Motor neuron (in vitro differentiated cells): ENCODE data around the gene PLCB1. TPM values are rescaled to one million over a fixed set of nuclear protein-coding genes. Genes with fewer than 3 reads are reported as not detected.

Experiments used
- ATAC-seq, 8 experiments: fragments of 200-7000 bp; cut with Tn5 transposase; replicated peaks in 6 of 8; 2 replicates each; pipeline ENCODE4 v1.8.0; 2021; ENCODE audit warnings: mild to moderate bottlenecking in 8 of 8, moderate library complexity in 8 of 8
- H3K27ac ChIP-seq, 2 donors: fragments of 250-450 bp; sonication (Bioruptor Pico); 2 replicates each; pipeline ENCODE4 v1.9.0; 2021; ENCODE audit warnings: antibody characterized with exemption in 2 of 2, mild to moderate bottlenecking in 2 of 2, moderate library complexity in 1 of 2
- H3K4me1 ChIP-seq, 2 donors: fragments of 250-450 bp; sonication (Bioruptor Pico); replicated peaks in 1 of 2; 2 replicates each; pipeline ENCODE4 v1.6.1; 2021; ENCODE audit warnings: antibody characterized with exemption in 2 of 2, mild to moderate bottlenecking in 2 of 2, moderate library complexity in 1 of 2
- H3K4me3 ChIP-seq, 5 donors: fragments of 250-450 bp; sonication (Bioruptor Pico); 2 replicates each; pipeline ENCODE4 v1.9.0; 2021; ENCODE audit warnings: antibody characterized with exemption in 5 of 5, mild to moderate bottlenecking in 5 of 5, moderate library complexity in 4 of 5
- WGBS, 10 experiments: fragments of 450-650 bp; shearing (Covaris generic); methylation state at CpG; one replicate each; pipeline ENCODE4 v1.0.0; 2022; 5-methylcytosine and 5-hydroxymethylcytosine counted together
- in situ Hi-C, 9 experiments: fragments of 400-800 bp; cut with MboI; loops; one replicate each; pipeline ENCODE4 v1.15.0; 2021; ENCODE audit warnings: low sequenced_read_pairs in 9 of 9, low pct_unique_long_range_greater_than_20kb in 2 of 9; ENCODE audit not compliant: unreplicated experiment in 9 of 9
- total RNA-seq, 8 experiments: library from RNA; unstranded; fragments of 300-600 nt; gene quantifications; 2 replicates each; pipeline versions ENCODE4 v1.2.3 to v1.2.4, GENCODE V29; 2022

Gene PLCB1
- total RNA-seq, 8 experiments from 2014 or later, result 7.7 to 65.5 (median 36.2) TPM

GRCh38 chr20:8853805-8854338, 721.8 kb downstream of the PLCB1 start:
- no peak overlapping the region for H3K27ac ChIP-seq
- peaks cover 0 to 6% of the 10 kb centered on the region in 2 donors for H3K4me1 ChIP-seq
- in situ Hi-C loops, result loop anchor here in 2 of 9 experiments (25.0 kb wide), 3 partner anchors 208 to 508 kb away; partner anchors contain the start of gene PLCB4 (in 2 of the 2)
- 0 to 25% (median 13%) methylated on average over 1 to 5 of the region's 6 CpGs; no CpG with 5 or more reads in 2 of the 10 experiments for WGBS, 10 experiments
- ATAC-seq, result peak; percentile 86 to 98 (median 94)
- no peak overlapping the region for H3K4me3 ChIP-seq

- Histone ChIP-seq H3K4me3 (no peak overlapping the region), H3K4me1 (peaks cover 0 to 6% of the 10 kb centered on the region in 2 donors), H3K27ac (no peak overlapping the region)
- peak in 2 of 8 experiments; percentile 12 to 14 for ATAC-seq
- in situ Hi-C loops, result loop anchor here in 2 of 9 experiments (25.0 kb wide), 3 partner anchors 208 to 508 kb away; partner anchors contain the start of gene PLCB4 (in 2 of the 2)
- 11 to 88% (median 73%) methylated on average over 3 to 12 of the region's 12 CpGs for WGBS, 10 experiments
These were observed 722.5 kb downstream of the PLCB1 start for GRCh38 chr20:8854571-8854970.

GRCh38 chr20:8855315-8855714, 723.2 kb downstream of the PLCB1 start:
- no peak overlapping the region for H3K27ac ChIP-seq

GRCh38 chr20:8856668-8857067, 724.6 kb downstream of the PLCB1 start:
- H3K4me1 ChIP-seq, result peaks cover 0 to 6% of the 10 kb centered on the region in 2 donors
- WGBS, 10 experiments, result 100% methylated on average over 1 of the region's 1 CpG; no CpG with 5 or more reads in 4 of the 10 experiments
- H3K4me3 ChIP-seq, result no peak overlapping the region
- in situ Hi-C loops, result loop anchor here in 2 of 9 experiments (25.0 kb wide), 3 partner anchors 206 to 506 kb away; partner anchors contain the start of gene PLCB4 (in 2 of the 2)
- ATAC-seq, result no peak
- no peak overlapping the region for H3K27ac ChIP-seq

More at GRCh38 chr20:8855315-8855714, 723.2 kb downstream of the PLCB1 start:
- no peak for ATAC-seq
- H3K4me1 ChIP-seq, result peaks cover 0 to 6% of the 10 kb centered on the region in 2 donors
- H3K4me3 ChIP-seq, result no peak overlapping the region
- in situ Hi-C loops, result loop anchor here in 2 of 9 experiments (25.0 kb wide), 3 partner anchors 207 to 507 kb away; partner anchors contain the start of gene PLCB4 (in 2 of the 2)

GRCh38 chr20:8858181-8858787, 726.2 kb downstream of the PLCB1 start:
- in situ Hi-C loops, result loop anchor here in 2 of 9 experiments (25.0 kb wide), 3 partner anchors 204 to 504 kb away; partner anchors contain the start of gene PLCB4 (in 2 of the 2)
- H3K4me1 ChIP-seq, result peaks cover 0 to 6% of the 10 kb centered on the region in 2 donors
- WGBS, 10 experiments, result 74 to 100% (median 91%) methylated on average over 1 to 4 of the region's 4 CpGs
- no peak for ATAC-seq
- H3K27ac ChIP-seq, result no peak overlapping the region
- no peak overlapping the region for H3K4me3 ChIP-seq

- in situ Hi-C loops, result loop anchor here in 2 of 9 experiments (25.0 kb wide), 3 partner anchors 202 to 502 kb away; partner anchors contain the start of gene PLCB4 (in 2 of the 2)
- Histone ChIP-seq H3K4me1 (no peaks in the 10 kb centered on the region), H3K27ac (no peak overlapping the region), H3K4me3 (no peak overlapping the region)
- WGBS, 10 experiments, result 0 to 100% (median 53%) methylated on average over 1 to 2 of the region's 2 CpGs; no CpG with 5 or more reads in 2 of the 10 experiments
- ATAC-seq, result peak in 2 of 8 experiments; percentile 71 to 90
These were observed 728.0 kb downstream of the PLCB1 start for GRCh38 chr20:8860011-8860495.

- ATAC-seq, result no peak
- in situ Hi-C loops, result loop anchor here in 2 of 9 experiments (25.0 kb wide), 3 partner anchors 200 to 500 kb away; partner anchors contain the start of gene PLCB4 (in 2 of the 2)
These were observed 730.0 kb downstream of the PLCB1 start for GRCh38 chr20:8862092-8862491.

GRCh38 chr20:8865636-8866035, 733.6 kb downstream of the PLCB1 start:
- no peak for ATAC-seq
- Histone ChIP-seq H3K27ac (no peak overlapping the region), H3K4me3 (no peak overlapping the region), H3K4me1 (peaks cover 6 to 12% of the 10 kb centered on the region in 2 donors)
- WGBS, 10 experiments, result 88 to 100% (median 100%) methylated on average over 1 to 3 of the region's 3 CpGs; no CpG with 5 or more reads in 2 of the 10 experiments
- in situ Hi-C loops, result loop anchor here in 2 of 9 experiments (25.0 kb wide), 3 partner anchors 197 to 497 kb away; partner anchors contain the start of gene PLCB4 (in 2 of the 2)

More at GRCh38 chr20:8862092-8862491, 730.0 kb downstream of the PLCB1 start:
- H3K27ac ChIP-seq, result no peak overlapping the region
- H3K4me3 ChIP-seq, result no peak overlapping the region
- 90 to 100% (median 95%) methylated on average over 1 to 4 of the region's 4 CpGs for WGBS, 10 experiments
- H3K4me1 ChIP-seq, result peaks cover under 1 to 5% of the 10 kb centered on the region in 2 donors

- peak in 2 of 8 experiments; percentile 51 to 57 for ATAC-seq
- WGBS, 10 experiments, result 16 to 100% (median 54%) methylated on average over 1 to 7 of the region's 7 CpGs
- H3K4me1 ChIP-seq, result peaks cover 6 to 12% of the 10 kb centered on the region in 2 donors
- no peak overlapping the region for H3K4me3 ChIP-seq
- no peak overlapping the region for H3K27ac ChIP-seq
- in situ Hi-C loops, result loop anchor here in 2 of 9 experiments (25.0 kb wide), 3 partner anchors 195 to 495 kb away; partner anchors contain the start of gene PLCB4 (in 2 of the 2)
These were observed 735.1 kb downstream of the PLCB1 start for GRCh38 chr20:8867038-8867740.

GRCh38 chr20:8870652-8871051, 738.6 kb downstream of the PLCB1 start:
- ATAC-seq, result no peak
- H3K4me3 ChIP-seq, result no peak overlapping the region
- in situ Hi-C loops, result loop anchor here in 2 of 9 experiments (25.0 kb wide), 3 partner anchors 192 to 492 kb away; partner anchors contain the start of gene PLCB4 (in 2 of the 2)
- H3K27ac ChIP-seq, result no peak overlapping the region
- peaks cover 6 to 12% of the 10 kb centered on the region in 2 donors for H3K4me1 ChIP-seq
- 67 to 100% (median 88%) methylated on average over 1 of the region's 1 CpG; no CpG with 5 or more reads in 5 of the 10 experiments for WGBS, 10 experiments

GRCh38 chr20:8874437-8874836, 742.4 kb downstream of the PLCB1 start:
- 0 to 95% (median 87%) methylated on average over 1 of the region's 1 CpG for WGBS, 10 experiments
- in situ Hi-C loops, result loop anchor here in 2 of 9 experiments (25.0 kb wide), 3 partner anchors 188 to 488 kb away; partner anchors contain the start of gene PLCB4 (in 2 of the 2)
- ATAC-seq, result no peak
- no peaks in the 10 kb centered on the region for H3K4me1 ChIP-seq
- H3K27ac ChIP-seq, result no peak overlapping the region
- no peak overlapping the region for H3K4me3 ChIP-seq

- in situ Hi-C loops, result no loop called here
- Histone ChIP-seq H3K4me1 (no peaks in the 10 kb centered on the region), H3K27ac (no peak overlapping the region), H3K4me3 (no peak overlapping the region)
- ATAC-seq, result no peak
These were observed 743.5 kb downstream of the PLCB1 start for GRCh38 chr20:8875586-8875985.
